ENCODE data around the gene GRIN2A.

The GRIN2A gene

DNA sequence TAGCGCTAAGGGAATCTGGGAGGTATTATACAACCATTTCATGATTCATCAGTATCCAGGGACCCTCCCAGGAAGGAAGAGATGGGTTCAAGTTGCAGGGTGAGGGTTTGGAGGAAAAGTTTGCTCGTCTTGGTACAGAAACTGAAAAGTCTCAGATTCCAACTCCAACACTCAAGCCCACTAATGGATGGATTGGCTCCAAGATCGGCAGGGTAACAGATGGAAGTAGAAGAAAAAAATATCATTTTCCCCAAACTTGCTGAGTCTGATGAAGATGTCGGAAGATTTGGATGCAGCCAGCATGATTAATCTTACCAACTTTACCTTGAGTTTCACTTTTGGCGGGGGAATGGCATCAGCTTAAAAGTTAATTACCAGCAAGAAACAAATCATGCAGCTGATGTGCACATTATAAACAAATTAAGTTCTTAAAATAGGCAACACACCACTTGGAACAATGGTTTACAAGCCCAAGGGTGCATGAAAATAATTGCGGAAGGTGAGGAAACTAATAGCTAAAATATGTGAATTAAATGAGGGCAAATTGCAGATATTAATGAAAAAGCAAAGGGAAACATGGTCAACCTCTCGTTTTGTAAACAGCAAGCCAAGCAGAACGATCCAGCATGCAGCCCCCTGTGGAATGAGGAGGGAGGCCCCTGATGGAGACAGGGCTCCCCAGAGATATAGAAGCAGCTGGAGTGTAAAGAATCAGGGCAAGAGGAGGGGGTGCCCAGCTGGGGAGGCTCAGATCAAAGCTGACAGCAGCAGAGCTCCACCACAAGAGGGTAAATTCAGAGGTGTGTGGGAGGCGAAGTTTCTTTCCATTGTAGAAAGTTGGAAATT, 44.1 kb upstream of the GRIN2A start:
- Histone ChIP-seq H3K4me1 (ENCODE audit: insufficient read depth, poor library complexity, severe bottlenecking) (no peaks in the 10 kb centered on the region), H3K4me3 (ENCODE audit: severe bottlenecking) (no peak overlapping the region), H3K27me3 (ENCODE audit: insufficient read depth, poor library complexity, severe bottlenecking) (no peaks in the 10 kb centered on the region), H3K9me3 (ENCODE audit: severe bottlenecking) (no peaks in the 10 kb centered on the region), H3K36me3 (ENCODE audit: low read depth) (no peaks in the 10 kb centered on the region), H3K27ac (ENCODE audit: poor library complexity, severe bottlenecking) (no peak overlapping the region)
- DNase-seq (ENCODE audit: low spot score), result no peak
- no peak for TF ChIP-seq CTCF (IDR thresholded peaks at IDR 0.05; ENCODE audit: poor library complexity, severe bottlenecking)
- no peak for ATAC-seq (ENCODE audit: low read depth)

DNA sequence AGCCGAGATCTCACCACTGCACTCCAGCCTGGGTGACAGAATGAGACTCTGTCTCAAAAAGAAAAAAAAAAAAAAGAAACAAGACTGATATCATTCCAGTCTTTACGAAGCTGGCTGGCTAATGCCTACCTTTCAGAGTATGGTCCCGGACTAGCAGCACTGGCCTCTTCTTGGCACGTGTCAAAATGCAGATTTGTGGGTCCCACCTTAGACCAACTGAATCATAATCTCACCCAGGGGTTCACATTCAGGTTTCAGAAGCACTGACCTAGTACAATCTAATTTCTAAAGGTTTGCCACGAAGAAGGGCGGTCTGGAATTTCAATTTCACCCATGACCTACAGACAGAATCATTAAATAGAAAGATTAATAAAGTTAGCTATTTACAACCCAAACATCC, 43.4 kb upstream of the GRIN2A start:
- Histone ChIP-seq H3K4me1 (ENCODE audit: insufficient read depth, poor library complexity, severe bottlenecking) (no peaks in the 10 kb centered on the region), H3K27me3 (ENCODE audit: insufficient read depth, poor library complexity, severe bottlenecking) (no peaks in the 10 kb centered on the region), H3K9me3 (ENCODE audit: severe bottlenecking) (no peaks in the 10 kb centered on the region), H3K36me3 (ENCODE audit: low read depth) (no peaks in the 10 kb centered on the region), H3K27ac (ENCODE audit: poor library complexity, severe bottlenecking) (no peak overlapping the region), H3K4me3 (ENCODE audit: severe bottlenecking) (no peak overlapping the region)
- no peak for TF ChIP-seq CTCF (IDR thresholded peaks at IDR 0.05; ENCODE audit: poor library complexity, severe bottlenecking)
- no peak for ATAC-seq (ENCODE audit: low read depth)
- DNase-seq (ENCODE audit: low spot score), result no peak

DNA sequence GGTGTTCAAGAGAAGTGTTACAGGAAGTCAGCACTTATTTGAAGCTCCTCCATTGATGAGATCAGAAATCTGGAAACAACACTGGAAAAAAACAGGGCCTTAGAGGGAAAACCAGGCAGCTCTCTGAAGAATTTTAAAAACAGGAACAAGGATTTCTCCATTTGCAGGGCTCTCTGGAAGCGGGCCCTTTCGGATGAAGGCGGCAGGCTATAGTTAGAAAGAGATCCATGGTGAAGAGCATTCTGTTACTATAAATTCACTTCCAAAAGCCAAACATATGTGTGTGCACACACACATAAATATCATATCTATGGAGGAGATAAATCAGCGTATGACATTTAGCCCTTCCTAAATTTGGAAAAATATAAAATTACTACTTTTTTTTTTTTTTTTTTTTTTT, 42.6 kb upstream of the GRIN2A start:
- ATAC-seq (ENCODE audit: low read depth) (no peak), DNase-seq (ENCODE audit: low spot score) (no peak)
- no peak overlapping the region for H3K27ac ChIP-seq (ENCODE audit: poor library complexity, severe bottlenecking)
- no peak overlapping the region for H3K4me3 ChIP-seq (ENCODE audit: severe bottlenecking)
- H3K9me3 ChIP-seq (ENCODE audit: severe bottlenecking), result no peaks in the 10 kb centered on the region
- H3K36me3 ChIP-seq (ENCODE audit: low read depth), result no peaks in the 10 kb centered on the region
- no peaks in the 10 kb centered on the region for H3K4me1 ChIP-seq (ENCODE audit: insufficient read depth, poor library complexity, severe bottlenecking)
- no peaks in the 10 kb centered on the region for H3K27me3 ChIP-seq (ENCODE audit: insufficient read depth, poor library complexity, severe bottlenecking)
- no peak for TF ChIP-seq CTCF (IDR thresholded peaks at IDR 0.05; ENCODE audit: poor library complexity, severe bottlenecking)

- Histone ChIP-seq H3K27me3 (ENCODE audit: insufficient read depth, poor library complexity, severe bottlenecking) (no peaks in the 10 kb centered on the region), H3K36me3 (ENCODE audit: low read depth) (no peaks in the 10 kb centered on the region), H3K27ac (ENCODE audit: poor library complexity, severe bottlenecking) (no peak overlapping the region), H3K4me3 (ENCODE audit: severe bottlenecking) (no peak overlapping the region), H3K9me3 (ENCODE audit: severe bottlenecking) (no peaks in the 10 kb centered on the region), H3K4me1 (ENCODE audit: insufficient read depth, poor library complexity, severe bottlenecking) (no peaks in the 10 kb centered on the region)
- ATAC-seq (ENCODE audit: low read depth) (no peak), DNase-seq (ENCODE audit: low spot score) (no peak)
- no peak for TF ChIP-seq CTCF (IDR thresholded peaks at IDR 0.05; ENCODE audit: poor library complexity, severe bottlenecking)
These were observed 38.7 kb upstream of the GRIN2A start for GRCh38 chr16:10220942-10221341.

DNA sequence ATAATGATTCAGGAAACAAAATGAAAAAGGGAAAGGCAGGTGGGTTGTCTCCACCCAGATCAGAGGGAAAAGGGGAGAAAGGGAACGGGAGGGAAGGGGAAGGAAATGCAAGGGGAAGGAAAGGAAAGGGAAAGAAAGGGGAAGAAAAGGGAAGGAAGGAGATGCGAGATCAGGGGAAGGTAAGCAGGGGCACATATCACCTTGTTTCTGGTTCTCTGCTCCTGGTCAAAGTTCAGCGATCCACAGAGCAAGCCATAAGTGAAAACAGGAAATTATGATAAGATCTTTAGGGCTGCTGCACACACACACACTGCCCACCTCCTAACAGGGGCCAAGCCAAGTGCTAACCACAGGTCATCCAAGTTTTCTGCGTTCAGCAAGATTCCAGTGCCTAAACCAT, 37.5 kb upstream of the GRIN2A start:
- H3K4me1 ChIP-seq (ENCODE audit: insufficient read depth, poor library complexity, severe bottlenecking), result no peaks in the 10 kb centered on the region
- no peak overlapping the region for H3K4me3 ChIP-seq (ENCODE audit: severe bottlenecking)
- no peaks in the 10 kb centered on the region for H3K9me3 ChIP-seq (ENCODE audit: severe bottlenecking)
- TF ChIP-seq CTCF (IDR thresholded peaks at IDR 0.05; ENCODE audit: poor library complexity, severe bottlenecking), result no peak
- H3K36me3 ChIP-seq (ENCODE audit: low read depth), result no peaks in the 10 kb centered on the region
- DNase-seq (ENCODE audit: low spot score), result no peak
- H3K27ac ChIP-seq (ENCODE audit: poor library complexity, severe bottlenecking), result no peak overlapping the region
- ATAC-seq (ENCODE audit: low read depth), result no peak
- H3K27me3 ChIP-seq (ENCODE audit: insufficient read depth, poor library complexity, severe bottlenecking), result no peaks in the 10 kb centered on the region
